ENCODE data around the gene MSLN.
"Not testable (repeated sequence)": the region's sequence is repeated elsewhere in the genome, so short reads cannot be mapped to it uniquely, and the experiment has no call there.

Gene MSLN

DNA sequence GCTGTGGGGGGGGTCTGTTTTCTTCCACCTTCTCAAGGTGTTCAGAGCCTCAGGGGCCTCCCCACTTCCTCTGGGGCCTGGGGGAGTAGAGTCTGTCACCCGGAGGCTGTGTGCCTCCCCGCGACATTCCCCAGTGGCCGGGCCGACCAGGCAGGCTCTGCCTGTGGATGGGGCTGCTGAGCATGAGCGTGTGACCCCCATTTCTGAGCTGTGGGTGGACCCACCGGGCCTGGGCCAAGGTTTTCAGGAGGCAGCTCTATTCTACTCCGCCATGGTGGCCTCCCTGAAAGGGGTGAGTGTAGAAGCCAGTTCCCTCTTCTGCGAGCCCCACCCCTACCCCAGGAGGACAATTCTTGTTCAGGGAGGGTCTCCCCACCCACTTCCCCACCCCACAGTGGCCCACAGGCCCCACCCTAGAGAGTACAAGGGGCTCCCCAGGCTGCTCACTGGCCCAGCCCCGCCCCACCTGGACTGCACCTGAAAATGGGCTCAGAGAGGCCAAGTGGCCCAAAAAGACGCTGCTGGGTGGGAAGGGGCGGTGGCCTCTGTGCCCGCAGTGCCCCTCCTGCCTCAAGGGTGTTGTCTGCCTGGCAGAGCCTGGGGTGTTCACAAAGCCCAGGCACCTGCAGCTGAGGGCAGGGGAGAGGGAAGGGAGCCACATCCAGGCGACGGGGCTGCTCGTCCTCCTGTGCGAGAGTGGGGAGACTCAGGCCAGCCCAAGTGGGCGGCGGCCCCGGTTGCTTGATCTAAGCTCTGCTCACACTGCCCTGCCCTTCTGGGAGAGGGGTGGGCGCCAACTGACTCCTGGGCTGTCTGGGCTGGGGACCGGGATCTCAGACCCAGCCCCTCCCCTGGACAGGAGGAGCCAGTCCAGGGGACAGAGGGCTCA, 1.3 kb downstream of the MSLN start:
- DNase-seq: no peak

DNA sequence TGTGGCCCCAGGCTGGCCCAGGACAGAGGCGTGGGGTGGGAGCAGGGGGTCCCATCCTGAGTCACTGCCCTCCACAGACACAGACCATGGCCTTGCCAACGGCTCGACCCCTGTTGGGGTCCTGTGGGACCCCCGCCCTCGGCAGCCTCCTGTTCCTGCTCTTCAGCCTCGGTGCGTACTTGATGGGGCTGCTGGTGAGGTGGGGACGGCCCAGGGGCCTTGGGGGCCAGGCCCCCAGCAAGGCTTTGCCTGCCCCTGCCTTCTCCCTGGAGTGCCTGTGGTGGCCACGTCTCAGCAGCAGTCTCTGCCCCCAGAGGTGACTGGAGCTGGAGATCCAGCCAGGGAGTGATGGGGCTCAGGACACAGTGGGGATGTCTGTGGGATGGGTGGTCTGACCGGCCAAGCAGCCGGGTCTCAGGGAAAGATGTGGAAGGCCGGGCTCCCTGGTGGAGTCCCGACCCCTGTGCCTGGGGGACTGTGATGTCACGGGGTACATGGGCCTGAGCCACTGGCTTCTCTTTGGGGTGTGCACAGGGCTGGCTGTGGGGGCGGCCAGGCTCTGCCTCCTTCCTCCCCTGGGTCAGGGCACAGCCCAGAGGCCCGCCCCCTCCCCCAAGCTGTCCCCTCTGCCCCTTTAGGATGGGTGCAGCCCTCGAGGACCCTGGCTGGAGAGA, 2.2 kb downstream of the MSLN start:
- DNase-seq: no peak

DNA sequence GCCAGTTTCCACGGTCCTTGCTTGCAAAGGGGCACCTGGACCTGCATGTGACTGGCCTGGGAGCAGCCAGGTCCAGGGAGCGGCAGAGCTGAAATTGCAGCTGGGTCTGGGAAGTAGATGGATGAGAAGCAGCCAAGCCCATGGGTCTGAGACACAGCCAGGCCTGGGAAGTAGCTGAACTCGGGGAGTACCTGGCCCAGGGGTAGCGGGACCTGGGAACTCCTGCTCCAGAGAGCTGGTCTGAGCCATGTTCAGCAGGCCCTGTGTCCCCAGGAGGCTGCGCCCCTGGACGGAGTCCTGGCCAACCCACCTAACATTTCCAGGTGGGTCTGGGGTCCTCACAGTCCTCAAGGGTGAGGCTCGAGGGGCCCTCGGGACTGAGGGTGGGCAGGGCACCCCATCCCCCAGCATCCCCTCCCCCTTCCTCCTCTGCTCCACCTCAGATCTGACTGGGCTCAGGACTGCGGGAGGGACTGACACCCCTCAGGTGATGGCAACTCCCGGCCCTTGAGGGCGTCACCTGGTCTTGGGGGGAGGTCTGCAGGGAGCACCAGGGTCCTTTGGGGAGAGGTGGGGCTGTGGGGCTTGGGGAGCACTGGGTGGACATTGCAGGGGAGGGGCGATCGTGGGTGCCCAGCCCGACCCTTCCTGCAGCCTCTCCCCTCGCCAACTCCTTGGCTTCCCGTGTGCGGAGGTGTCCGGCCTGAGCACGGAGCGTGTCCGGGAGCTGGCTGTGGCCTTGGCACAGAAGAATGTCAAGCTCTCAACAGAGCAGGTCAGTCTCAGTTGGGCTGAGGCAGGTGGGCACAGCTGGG, 3.0 kb downstream of the MSLN start:
- DNase-seq: no peak

DNA sequence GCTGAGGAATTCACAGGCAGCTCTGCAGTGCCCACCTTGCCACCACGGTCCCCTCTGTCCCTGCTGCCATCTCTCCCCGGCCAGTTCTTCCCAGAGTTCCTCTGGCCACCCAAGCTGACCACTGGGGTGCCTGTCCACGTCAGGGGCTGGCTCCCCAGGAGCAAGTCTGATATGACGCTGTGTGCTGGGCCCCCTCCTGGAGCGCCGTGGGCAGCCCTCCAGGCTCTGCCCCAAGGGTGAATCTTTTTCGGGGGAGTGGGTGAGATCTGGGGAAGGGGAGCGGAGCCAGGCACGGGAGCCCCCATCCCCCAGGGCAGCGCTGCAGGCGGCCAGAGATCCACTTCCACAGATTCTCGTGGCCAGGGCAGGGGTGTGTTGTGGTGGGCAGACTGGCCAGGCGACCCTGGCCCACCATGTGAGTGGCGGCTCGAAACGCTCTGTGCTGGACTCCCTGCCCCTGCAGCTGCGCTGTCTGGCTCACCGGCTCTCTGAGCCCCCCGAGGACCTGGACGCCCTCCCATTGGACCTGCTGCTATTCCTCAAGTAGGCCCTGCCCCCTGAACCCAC, 3.7 kb downstream of the MSLN start:
- DNase-seq: no peak

DNA sequence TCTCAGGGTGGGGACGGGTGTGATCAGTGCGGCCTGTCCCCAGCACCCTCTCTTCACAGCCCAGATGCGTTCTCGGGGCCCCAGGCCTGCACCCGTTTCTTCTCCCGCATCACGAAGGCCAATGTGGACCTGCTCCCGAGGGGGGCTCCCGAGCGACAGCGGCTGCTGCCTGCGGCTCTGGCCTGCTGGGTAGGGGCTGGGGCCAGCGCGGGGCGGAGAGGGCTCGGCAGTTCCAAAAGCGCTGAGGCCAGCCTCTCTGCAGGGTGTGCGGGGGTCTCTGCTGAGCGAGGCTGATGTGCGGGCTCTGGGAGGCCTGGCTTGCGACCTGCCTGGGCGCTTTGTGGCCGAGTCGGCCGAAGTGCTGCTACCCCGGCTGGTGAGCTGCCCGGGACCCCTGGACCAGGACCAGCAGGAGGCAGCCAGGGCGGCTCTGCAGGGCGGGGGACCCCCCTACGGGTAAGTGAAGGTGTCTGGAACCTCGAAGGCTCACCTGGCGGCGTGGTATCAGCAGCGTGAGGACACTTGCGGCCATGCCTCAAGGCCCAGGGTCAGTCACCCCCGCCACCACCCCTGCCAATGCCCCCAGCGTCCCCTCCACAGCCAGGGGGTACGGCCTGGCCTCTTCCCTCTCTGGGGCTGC, 4.4 kb downstream of the MSLN start:
- DNase-seq: no peak

DNA sequence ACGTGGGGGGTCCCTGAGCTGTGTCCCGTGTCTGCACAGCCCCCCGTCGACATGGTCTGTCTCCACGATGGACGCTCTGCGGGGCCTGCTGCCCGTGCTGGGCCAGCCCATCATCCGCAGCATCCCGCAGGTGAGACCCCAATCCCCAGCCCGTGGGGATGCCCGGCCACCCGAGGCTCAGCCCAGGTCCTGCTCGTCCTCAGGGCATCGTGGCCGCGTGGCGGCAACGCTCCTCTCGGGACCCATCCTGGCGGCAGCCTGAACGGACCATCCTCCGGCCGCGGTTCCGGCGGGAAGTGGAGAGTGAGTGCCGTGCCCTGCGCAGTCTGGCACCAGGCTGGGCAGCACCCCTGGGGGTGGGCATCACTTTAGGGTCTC, 4.9 kb downstream of the MSLN start:
- no peak for DNase-seq

DNA sequence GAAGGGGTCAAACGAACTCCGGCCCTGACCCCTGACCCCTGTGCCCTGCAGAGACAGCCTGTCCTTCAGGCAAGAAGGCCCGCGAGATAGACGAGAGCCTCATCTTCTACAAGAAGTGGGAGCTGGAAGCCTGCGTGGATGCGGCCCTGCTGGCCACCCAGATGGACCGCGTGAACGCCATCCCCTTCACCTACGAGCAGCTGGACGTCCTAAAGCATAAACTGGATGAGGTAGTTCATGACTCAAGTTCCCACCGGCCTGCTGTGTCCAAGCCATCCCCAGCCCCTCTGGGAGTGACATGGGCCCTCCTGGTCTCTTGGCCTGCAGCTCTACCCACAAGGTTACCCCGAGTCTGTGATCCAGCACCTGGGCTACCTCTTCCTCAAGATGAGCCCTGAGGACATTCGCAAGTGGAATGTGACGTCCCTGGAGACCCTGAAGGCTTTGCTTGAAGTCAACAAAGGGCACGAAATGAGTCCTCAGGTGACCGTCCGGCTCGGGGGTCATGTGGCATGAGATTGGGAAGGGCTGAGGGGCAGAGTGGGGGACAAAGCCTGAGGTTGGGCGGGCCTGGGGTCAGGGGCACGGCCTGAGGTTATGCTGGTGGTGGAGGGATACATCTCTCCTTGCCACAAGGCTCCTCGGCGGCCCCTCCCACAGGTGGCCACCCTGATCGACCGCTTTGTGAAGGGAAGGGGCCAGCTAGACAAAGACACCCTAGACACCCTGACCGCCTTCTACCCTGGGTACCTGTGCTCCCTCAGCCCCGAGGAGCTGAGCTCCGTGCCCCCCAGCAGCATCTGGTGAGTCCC, 5.7 kb downstream of the MSLN start:
- no peak for DNase-seq

DNA sequence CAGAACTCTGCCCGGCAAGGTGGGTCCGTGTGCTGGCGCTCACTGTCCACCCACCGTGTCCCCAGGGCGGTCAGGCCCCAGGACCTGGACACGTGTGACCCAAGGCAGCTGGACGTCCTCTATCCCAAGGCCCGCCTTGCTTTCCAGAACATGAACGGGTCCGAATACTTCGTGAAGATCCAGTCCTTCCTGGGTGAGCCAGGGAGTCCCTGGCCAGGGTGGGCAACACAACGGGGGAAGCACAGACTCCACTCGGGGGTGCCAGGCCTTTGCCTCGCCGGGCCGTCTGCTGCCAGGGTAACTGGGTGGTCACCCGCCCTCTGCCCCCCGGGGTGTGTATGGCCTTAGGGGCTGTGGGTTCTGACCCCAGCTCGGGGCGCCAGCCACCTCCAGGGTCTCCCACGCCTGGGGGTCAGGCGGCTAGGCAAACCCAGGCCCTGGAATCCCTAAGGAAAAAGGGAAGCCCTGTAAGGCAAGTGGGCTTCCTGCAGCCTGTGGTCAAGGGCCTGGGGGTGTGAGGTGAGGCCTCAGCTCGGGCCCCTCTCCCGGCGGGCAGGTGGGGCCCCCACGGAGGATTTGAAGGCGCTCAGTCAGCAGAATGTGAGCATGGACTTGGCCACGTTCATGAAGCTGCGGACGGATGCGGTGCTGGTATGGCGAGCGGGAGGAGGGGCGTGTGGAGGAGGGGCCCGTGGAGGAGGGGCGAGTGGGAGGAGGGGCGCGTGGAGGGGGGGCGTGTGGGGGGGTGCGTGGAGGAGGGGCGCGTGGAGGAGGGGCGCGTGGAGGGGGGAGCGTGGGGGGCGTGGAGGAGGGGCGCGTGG, 6.5 kb downstream of the MSLN start:
- no peak for DNase-seq

DNA sequence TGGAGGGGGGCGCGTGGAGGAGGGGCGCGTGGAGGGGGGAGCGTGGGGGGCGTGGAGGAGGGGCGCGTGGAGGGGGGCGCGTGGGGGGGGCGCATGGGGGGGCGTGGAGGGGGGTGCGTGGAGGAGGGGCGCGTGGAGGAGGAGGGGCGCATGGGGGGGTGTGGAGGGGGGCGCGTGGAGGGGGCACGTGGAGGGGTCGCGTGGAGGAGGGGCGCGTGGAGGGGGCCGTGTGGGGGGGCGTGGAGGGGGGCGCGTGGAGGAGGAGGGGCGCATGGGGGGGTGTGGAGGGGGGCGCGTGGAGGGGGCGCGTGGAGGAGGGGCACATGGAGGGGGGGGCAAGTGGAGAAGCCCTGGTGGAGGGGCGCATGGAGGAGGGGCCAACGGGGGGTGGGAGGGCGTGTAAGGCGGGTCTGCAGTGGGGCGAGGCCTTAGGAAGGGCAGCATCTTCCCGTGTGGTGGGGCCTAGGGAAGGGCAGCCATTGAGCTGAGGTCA, 7.3 kb downstream of the MSLN start:
- DNase-seq: no peak

DNA sequence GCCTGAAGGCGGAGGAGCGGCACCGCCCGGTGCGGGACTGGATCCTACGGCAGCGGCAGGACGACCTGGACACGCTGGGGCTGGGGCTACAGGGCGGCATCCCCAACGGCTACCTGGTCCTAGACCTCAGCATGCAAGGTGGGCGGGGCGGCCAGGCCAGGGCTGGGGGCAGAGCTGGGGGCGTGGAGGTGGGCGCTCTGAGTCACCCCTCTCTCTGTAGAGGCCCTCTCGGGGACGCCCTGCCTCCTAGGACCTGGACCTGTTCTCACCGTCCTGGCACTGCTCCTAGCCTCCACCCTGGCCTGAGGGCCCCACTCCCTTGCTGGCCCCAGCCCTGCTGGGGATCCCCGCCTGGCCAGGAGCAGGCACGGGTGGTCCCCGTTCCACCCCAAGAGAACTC, 7.9 kb downstream of the MSLN start:
- DNase-seq: no peak

DNA sequence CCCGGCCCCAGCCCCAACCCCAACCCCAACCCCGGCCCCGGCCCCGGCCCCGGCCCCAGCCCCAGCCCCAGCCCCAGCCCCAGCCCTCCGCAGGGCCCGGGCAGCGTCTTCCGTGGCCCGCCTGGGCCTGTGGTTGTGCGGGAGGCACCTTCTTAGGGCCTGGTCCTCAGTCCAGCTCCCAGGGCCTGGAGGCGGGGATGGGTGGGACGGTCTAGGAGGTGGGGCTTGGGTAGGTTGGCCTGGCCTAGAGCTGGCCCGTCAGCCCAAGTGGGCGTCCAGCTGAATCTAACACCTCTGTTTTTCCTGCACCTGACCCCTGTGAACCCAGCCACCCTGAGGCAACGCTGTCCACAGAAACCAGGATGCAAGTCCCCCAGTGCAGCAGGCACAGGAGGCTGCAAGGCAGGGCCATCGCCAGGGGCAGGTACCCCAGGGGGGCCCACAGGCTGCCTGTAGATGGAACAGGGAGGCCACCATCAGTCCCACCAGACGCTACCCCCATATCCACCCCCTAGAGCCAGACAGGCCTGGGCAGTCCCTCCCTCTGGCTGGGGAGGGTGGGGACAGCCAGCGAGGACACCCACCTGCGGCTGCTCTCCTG, 8.8 kb downstream of the MSLN start:
- no peak for DNase-seq

DNA sequence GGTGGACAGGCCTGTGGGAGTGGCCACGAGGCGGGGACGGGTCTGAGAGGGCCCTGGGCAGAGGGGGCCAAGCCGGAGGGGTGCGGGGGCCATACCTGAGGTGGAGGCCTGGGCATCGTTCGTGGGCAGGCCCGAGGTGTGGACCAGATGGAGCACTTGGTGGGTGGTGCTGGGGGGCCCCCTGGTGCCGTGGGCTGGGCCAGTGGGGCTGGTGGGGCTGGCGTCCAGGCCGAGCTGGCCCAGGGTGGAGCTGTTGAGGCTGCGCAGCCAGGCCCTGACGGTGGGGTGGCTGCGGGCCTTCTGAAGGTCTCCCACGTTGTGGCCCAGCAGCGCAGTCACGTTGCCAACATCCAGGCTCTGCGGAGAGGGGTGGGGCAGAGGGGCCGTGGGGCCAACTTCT, 9.4 kb downstream of the MSLN start:
- no peak for DNase-seq

DNA sequence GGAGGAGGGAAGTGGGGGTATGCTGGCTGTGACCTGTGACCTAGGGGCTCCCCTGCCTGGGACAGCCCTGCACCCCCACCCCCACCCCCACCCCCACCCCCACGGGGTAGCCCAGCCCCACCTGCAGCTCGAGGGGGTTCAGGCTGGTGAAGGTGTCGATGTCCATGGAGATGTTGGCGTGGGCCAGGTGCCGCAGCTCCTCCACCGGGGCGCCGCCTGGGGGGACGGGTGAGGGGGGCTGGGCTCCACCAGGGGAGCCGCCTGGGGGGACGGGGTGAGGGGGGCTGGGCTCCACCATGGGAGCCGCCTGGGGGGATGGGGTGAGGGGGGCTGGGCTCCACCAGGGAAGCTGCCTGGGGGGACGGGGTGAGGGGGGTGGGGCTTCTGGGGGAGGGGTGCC, 9.9 kb downstream of the MSLN start:
- no peak for DNase-seq

DNA sequence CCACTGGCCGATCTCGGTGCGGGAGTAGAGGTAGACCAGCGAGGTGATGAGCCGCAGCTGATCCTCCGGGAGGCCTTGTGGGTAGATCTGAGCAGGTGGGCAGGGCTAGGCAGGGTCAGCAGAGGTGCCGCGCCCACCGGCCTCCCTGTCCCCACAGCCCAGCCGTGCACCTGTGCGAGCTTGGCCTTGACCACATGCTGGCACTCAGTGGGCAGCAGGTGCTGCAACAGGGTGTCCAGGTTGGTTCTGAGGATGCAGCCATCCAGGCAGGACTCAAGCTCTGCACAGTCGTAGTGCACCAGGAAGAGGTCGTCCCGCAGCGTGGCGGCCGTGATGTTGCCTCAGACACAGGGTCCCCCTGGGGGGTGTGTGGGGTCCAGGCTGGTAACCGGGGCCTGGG, 12.4 kb downstream of the MSLN start:
- DNase-seq: no peak

DNA sequence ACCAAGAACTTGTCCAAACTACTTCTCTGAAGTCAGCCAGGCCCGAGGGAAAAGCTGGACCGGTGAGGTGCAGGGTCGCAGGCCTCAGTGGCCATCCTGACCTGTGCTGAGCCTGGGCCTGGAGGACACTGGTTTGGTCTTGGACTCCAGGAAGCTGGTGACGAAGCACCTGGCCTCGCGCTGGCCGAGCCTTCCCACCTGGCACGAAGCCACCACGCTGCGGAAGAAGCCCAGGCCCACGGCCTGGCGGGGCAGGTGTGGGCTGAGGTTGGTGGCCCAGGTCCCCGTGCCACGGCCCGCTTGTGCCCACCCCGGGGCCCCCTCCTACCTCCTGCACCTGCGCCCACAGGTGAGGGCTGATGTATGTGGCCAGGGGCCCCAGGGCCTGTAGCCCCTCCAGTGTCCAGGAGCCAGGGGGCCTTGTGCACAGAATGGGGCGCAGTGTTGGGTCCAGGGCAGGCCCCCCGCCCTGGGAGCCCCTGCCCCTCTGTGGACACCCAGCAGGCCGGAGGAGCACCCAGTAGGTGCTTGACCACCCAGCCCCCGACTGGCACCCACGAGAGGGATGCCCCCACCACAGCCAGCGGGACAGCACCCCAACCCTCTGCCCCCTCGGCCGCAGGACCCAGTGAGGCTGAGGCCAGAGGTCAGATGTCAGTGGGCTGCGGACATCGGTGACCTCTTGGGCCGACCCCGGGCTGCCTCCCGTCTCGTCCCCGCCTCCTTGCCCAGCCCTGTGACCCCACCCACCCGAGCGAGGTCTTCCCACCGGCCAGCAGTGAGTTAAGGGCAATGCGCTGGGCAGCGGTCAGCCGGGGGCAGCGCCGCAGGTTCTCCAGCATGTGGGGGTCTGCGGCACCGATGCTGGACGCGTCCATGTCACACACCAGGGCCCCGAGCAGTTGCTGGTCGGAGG, 13.8 kb downstream of the MSLN start:
- no peak for DNase-seq

DNA sequence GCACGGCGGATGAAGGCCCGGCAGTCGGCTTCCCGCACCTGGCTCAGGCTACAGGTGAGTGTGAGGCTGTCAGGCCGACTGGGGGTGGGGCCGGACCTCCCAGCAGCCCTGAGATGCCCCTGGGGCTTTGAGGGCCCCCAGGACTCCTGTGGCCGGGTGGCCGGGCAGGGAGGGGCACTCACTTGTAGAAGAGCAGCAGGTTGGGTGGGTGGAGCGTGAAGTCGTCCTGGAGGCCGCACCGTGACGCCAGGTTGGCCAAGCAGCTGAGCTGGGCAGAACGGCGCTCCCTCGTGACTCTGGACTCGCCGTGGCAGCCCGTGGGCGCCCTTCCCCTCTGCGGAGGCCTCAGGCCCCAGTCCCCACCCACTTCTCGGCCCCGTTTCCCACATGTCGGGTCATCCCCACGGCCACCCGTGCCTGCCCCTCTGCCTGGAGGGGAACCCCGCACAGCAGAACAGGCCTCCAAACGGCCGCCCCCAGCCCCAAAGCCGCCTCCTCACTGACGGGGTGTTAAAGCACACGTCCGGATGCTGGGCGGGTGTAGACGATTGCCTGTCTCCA, 14.8 kb downstream of the MSLN start:
- no peak for DNase-seq

DNA sequence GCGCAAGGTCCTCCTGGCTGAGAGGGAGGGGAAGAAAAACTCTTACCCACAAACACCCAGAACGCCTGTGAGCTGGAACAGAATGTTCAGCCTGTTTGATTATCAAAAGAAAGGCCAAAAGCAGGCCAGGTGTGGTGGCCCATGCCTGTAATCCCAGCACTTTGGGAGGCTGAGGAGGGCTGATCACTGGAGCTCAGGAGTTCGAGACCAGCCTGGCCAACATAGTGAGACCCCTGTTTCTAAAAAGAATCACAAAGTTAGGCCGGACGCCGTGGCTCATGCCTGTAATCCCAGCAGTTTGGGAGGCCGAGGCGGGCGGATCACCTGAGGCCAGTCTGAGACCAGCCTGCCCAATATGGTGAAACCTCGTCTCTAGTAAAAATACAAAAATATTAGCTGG, 15.8 kb downstream of the MSLN start:
- not testable (repeated sequence) for DNase-seq

DNA sequence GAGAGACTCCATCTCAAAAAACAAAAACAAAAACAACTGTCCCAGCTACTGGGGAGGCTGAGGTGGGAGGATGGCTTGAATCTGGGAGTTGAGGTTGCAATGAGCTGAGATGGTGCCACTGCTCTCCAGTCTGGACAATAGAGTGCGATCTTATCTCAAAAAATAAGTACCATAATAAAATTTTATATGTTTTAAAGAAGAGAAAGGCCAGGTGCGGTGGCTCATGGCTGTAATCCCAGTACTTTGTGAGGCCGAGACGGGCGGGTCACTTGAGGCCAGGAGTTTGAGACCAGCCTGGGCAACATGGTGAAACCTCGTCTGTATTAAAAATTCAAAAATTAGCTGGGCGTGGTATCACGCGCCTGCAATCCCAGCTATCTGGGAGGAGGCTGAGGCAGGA, 16.3 kb downstream of the MSLN start:
- no peak for DNase-seq

DNA sequence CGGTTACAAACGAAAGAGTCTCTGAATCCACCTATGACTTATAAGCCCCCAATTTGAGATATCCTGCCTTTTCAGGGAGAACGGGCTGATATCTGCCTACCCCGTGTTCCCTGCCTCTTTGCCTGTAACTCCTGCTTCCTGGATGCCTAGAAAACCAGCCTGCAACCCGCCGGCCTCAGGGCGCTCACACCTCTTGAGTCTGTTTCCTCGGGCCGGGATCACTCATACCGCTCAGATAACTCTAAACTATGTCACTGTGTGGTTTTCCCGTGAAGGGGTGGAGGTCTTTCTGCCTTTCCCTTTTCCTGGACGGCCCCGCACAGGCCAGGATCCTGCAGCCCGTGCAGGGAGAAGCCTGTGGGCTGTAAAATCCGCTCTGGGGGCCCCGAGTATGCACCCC, 17.3 kb downstream of the MSLN start:
- no peak for DNase-seq

Data from activated T-cell treated with anti-CD3 and anti-CD28 coated beads, Interleukin-2, amount 50 U/mL, for 48 hours (primary cell).